D721Med (cell line): ENCODE results near the gene PDE11A.

ENCODE experiments used
- DNase-seq: peaks from one replicate; pipeline ENCODE4 v3.0.0; 2011; ENCODE audit warnings: low spot score; ENCODE audit not compliant: insufficient read length
- FAIRE-seq: peaks from 2 replicates; lab custom pipeline; 2011; peaks lifted over from hg19 to GRCh38; lab: Jason Lieb, UNC
- CTCF ChIP-seq: IDR thresholded peaks from 2 replicates; pipeline ENCODE4 v1.5.1; 2012; ENCODE audit warnings: mild to moderate bottlenecking, control low read depth; ENCODE audit not compliant: insufficient read depth; ENCODE audit errors: missing control alignments

PDE11A gene

GRCh38 chr2:177810906-177811305 is 261.7 kb downstream of the PDE11A start:
- FAIRE-seq = no peak
- TF ChIP-seq CTCF = no peak
- DNase-seq = no peak

GRCh38 chr2:177808984-177809809 is 263.4 kb downstream of the PDE11A start:
- FAIRE-seq (no peak), DNase-seq (no peak)
- no peak for TF ChIP-seq CTCF

- TF ChIP-seq CTCF = no peak
- DNase-seq = no peak
- FAIRE-seq = no peak
Observed at GRCh38 chr2:177806025-177806424, 266.6 kb downstream of the PDE11A start.

- DNase-seq = no peak
- peak; percentile 30 for TF ChIP-seq CTCF
Observed at GRCh38 chr2:177799531-177799930, 273.0 kb downstream of the PDE11A start.

GRCh38 chr2:177797808-177798207 is 274.8 kb downstream of the PDE11A start:
- FAIRE-seq = no peak
- no peak for TF ChIP-seq CTCF
- DNase-seq = no peak

More at GRCh38 chr2:177799531-177799930, 273.0 kb downstream of the PDE11A start:
- peak; percentile 32 for FAIRE-seq

GRCh38 chr2:177796654-177797415 is 275.7 kb downstream of the PDE11A start:
- TF ChIP-seq CTCF = no peak
- FAIRE-seq = no peak

More at GRCh38 chr2:177796654-177797415, 275.7 kb downstream of the PDE11A start:
- DNase-seq = no peak
